ENCODE data around the gene OSBP2.

OSBP2 gene

DNA sequence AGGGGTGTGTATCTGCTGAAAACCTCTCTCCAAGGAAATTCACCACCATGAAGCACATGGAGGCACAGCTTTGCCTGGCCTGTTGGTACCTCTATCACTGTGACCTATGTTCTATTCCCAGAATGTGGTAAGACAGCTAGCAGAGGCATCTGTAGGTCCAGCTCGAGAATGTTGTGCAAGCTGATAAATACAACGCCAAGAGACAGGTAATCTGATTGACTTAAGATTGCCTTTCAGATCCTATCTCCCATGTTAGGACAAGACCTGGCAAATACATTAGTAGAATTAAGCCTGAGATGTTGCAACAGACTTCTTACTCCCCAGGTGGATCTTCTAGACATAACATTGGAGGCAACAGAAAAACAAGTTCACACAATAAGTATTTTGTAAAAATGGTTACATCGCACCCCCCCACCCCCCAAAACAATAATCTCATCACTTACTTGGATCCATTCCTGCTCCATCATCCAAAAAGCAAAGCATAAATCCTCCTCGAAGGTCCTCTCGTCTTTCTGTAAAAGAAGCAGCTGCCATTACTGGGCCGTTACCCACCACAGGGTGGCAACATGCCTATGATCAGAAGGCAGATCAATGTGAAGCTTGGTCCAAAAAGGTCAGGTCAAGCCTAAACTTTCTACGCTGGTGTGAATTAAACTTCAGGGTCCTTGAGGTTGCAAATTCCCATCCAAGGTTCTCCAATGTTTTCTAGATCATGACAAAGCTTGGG lies 255.4 kb downstream of the OSBP2 start:
- no peaks in the 10 kb centered on the region for H3K27me3 ChIP-seq (ENCODE audit: insufficient read depth, poor library complexity, severe bottlenecking)
- H3K4me1 ChIP-seq (ENCODE audit: insufficient read depth, poor library complexity, severe bottlenecking) = no peaks in the 10 kb centered on the region
- no peak for DNase-seq (ENCODE audit: low spot score)
- no peak overlapping the region for H3K27ac ChIP-seq (ENCODE audit: poor library complexity, severe bottlenecking)
- TF ChIP-seq, protein P1, sequence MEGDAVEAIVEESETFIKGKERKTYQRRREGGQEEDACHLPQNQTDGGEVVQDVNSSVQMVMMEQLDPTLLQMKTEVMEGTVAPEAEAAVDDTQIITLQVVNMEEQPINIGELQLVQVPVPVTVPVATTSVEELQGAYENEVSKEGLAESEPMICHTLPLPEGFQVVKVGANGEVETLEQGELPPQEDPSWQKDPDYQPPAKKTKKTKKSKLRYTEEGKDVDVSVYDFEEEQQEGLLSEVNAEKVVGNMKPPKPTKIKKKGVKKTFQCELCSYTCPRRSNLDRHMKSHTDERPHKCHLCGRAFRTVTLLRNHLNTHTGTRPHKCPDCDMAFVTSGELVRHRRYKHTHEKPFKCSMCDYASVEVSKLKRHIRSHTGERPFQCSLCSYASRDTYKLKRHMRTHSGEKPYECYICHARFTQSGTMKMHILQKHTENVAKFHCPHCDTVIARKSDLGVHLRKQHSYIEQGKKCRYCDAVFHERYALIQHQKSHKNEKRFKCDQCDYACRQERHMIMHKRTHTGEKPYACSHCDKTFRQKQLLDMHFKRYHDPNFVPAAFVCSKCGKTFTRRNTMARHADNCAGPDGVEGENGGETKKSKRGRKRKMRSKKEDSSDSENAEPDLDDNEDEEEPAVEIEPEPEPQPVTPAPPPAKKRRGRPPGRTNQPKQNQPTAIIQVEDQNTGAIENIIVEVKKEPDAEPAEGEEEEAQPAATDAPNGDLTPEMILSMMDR (IDR thresholded peaks at IDR 0.05; ENCODE audit: poor library complexity, severe bottlenecking) = no peak
- ATAC-seq (ENCODE audit: low read depth) = no peak
- H3K36me3 ChIP-seq (ENCODE audit: low read depth) = peaks cover 92% of the 10 kb centered on the region
- no peaks in the 10 kb centered on the region for H3K9me3 ChIP-seq (ENCODE audit: severe bottlenecking)
- no peak overlapping the region for H3K4me3 ChIP-seq (ENCODE audit: severe bottlenecking)

DNA sequence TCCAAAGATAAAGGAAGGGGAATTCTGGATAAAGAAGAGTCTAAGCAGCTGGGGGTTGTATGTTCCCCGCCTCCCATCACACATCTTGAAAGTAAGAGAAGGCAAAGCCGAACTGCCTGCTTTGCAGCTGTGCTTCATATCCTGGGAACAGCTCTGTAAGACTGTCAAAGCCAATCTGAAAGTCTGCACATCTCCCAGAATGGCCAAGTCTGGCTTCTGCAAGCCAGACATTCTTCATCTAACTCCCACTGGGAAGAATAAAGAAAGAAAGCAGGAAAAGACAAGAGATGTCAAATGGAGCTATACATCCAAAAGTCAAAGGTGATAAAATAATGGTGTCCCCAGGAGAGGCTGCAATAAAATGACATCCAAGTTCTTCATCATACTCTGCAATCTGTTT lies 258.5 kb downstream of the OSBP2 start:
- TF ChIP-seq, protein P1 (IDR thresholded peaks at IDR 0.05; ENCODE audit: poor library complexity, severe bottlenecking) = no peak
- Histone ChIP-seq H3K9me3 (ENCODE audit: severe bottlenecking) (no peaks in the 10 kb centered on the region), H3K4me3 (ENCODE audit: severe bottlenecking) (no peak overlapping the region), H3K4me1 (ENCODE audit: insufficient read depth, poor library complexity, severe bottlenecking) (no peaks in the 10 kb centered on the region), H3K36me3 (ENCODE audit: low read depth) (peaks cover 83% of the 10 kb centered on the region), H3K27ac (ENCODE audit: poor library complexity, severe bottlenecking) (no peak overlapping the region), H3K27me3 (ENCODE audit: insufficient read depth, poor library complexity, severe bottlenecking) (no peaks in the 10 kb centered on the region)
- DNase-seq (ENCODE audit: low spot score) (no peak), ATAC-seq (ENCODE audit: low read depth) (no peak)

- TF ChIP-seq, protein P1 (IDR thresholded peaks at IDR 0.05; ENCODE audit: poor library complexity, severe bottlenecking) = no peak
- Histone ChIP-seq H3K36me3 (ENCODE audit: low read depth) (peaks cover 74% of the 10 kb centered on the region), H3K27ac (ENCODE audit: poor library complexity, severe bottlenecking) (no peak overlapping the region), H3K4me1 (ENCODE audit: insufficient read depth, poor library complexity, severe bottlenecking) (no peaks in the 10 kb centered on the region), H3K4me3 (ENCODE audit: severe bottlenecking) (no peak overlapping the region), H3K9me3 (ENCODE audit: severe bottlenecking) (no peaks in the 10 kb centered on the region), H3K27me3 (ENCODE audit: insufficient read depth, poor library complexity, severe bottlenecking) (no peaks in the 10 kb centered on the region)
- ATAC-seq (ENCODE audit: low read depth) (no peak), DNase-seq (ENCODE audit: low spot score) (no peak)
Measured at GRCh38 chr22:30955153-30955552, 260.5 kb downstream of the OSBP2 start.
